ENCODE results near the gene SERPINB4. TPM values are rescaled to one million over a fixed set of nuclear protein-coding genes. Genes with fewer than 3 reads are reported as not detected.

SERPINB4 gene
- total and polyA plus RNA-seq, 2 donors (not counting 1 experiment from before 2014, with no cell fraction given): not detected

GRCh38 chr18:63686871-63687270 lies 42.8 kb upstream of the SERPINB4 start:
- Mint-ChIP-seq H3K4me1 (no peaks in the 10 kb centered on the region), H3K27ac (no peak overlapping the region), H3K4me3 (no peak overlapping the region), H3K27me3 (peaks cover 11% of the 10 kb centered on the region), H3K9me3 (ENCODE audit: insufficient read depth) (peaks cover 4% of the 10 kb centered on the region)
- no peak for ATAC-seq (ENCODE audit: low read depth)
- ChIA-PET CTCF (no interaction called here), POLR2A (no interaction called here)
- H3K4me1 ChIP-seq (ENCODE audit: control insufficient read depth in 2 of 2, insufficient read depth in 2 of 2, low read length in 2 of 2): no peaks in the 10 kb centered on the region
- no peaks in the 10 kb centered on the region for H4K20me1 ChIP-seq (ENCODE audit: control insufficient read depth, insufficient read depth, low read length, poor library complexity, severe bottlenecking)
- H3K9ac ChIP-seq (ENCODE audit: low read length): no peak overlapping the region
- H3K36me3 ChIP-seq (replicated peaks in 1 of 2; ENCODE audit: control extremely low read depth in 1 of 2, control insufficient read depth in 1 of 2, extremely low read depth in 1 of 2, insufficient read depth in 2 of 2, low read length in 1 of 2): no peaks in the 10 kb centered on the region
- no peak overlapping the region for H3K4me3 ChIP-seq (ENCODE audit: control extremely low read depth in 1 of 5, extremely low read depth in 1 of 5, insufficient read depth in 1 of 5, low read depth in 2 of 5, low read length in 4 of 5)
- DNase-seq: no peak
- no peaks in the 10 kb centered on the region for H3K27me3 ChIP-seq (replicated peaks in 1 of 4; ENCODE audit: control extremely low read depth in 1 of 4, control insufficient read depth in 3 of 4, insufficient read depth in 4 of 4, low read length in 3 of 4)
- no CpG with 5 or more reads among the region's 2 CpGs for WGBS (ENCODE audit: insufficient coverage)
- H3K4me2 ChIP-seq (replicated peaks; ENCODE audit: low read depth, low read length, poor library complexity, severe bottlenecking): no peak overlapping the region
- peaks cover 0 to 9% (median 0%) of the 10 kb centered on the region in 3 donors for H3K9me3 ChIP-seq (ENCODE audit: control extremely low read depth in 1 of 3, control insufficient read depth in 2 of 3, insufficient read depth in 1 of 3, low read length in 2 of 3)
- intact Hi-C loops (cut with micrococcal nuclease): no loop called here
- no peaks in the 10 kb centered on the region for H3K79me2 ChIP-seq (ENCODE audit: control insufficient read depth, insufficient read depth, low read length)
- no peak overlapping the region for H3K27ac ChIP-seq (ENCODE audit: low read length in 2 of 2)
- TF ChIP-seq EZH2 (IDR thresholded peaks at IDR 0.05; ENCODE audit: borderline replicate concordance, insufficient read depth, low read depth, low read length, poor library complexity, severe bottlenecking): no peak
- TF ChIP-seq CTCF (IDR thresholded peaks at IDR 0.05): no peak
- H2AFZ ChIP-seq (ENCODE audit: insufficient read depth, low read depth, low read length, poor library complexity, severe bottlenecking): no peak overlapping the region

- no peaks in the 10 kb centered on the region for H3K4me1 Mint-ChIP-seq
- Histone ChIP-seq H3K79me2 (ENCODE audit: control insufficient read depth, insufficient read depth, low read length) (no peaks in the 10 kb centered on the region), H3K36me3 (replicated peaks in 1 of 2; ENCODE audit: control extremely low read depth in 1 of 2, control insufficient read depth in 1 of 2, extremely low read depth in 1 of 2, insufficient read depth in 2 of 2, low read length in 1 of 2) (no peaks in the 10 kb centered on the region), H3K4me2 (replicated peaks; ENCODE audit: low read depth, low read length, poor library complexity, severe bottlenecking) (no peak overlapping the region), H3K9me3 (ENCODE audit: control extremely low read depth in 1 of 3, control insufficient read depth in 2 of 3, insufficient read depth in 1 of 3, low read length in 2 of 3) (peaks cover 0 to 9% (median 0%) of the 10 kb centered on the region in 3 donors), H3K27ac (ENCODE audit: low read length in 2 of 2) (no peak overlapping the region), H4K20me1 (ENCODE audit: control insufficient read depth, insufficient read depth, low read length, poor library complexity, severe bottlenecking) (no peaks in the 10 kb centered on the region), H3K4me3 (ENCODE audit: control extremely low read depth in 1 of 5, extremely low read depth in 1 of 5, insufficient read depth in 1 of 5, low read depth in 2 of 5, low read length in 4 of 5) (no peak overlapping the region), H3K27me3 (replicated peaks in 1 of 4; ENCODE audit: control extremely low read depth in 1 of 4, control insufficient read depth in 3 of 4, insufficient read depth in 4 of 4, low read length in 3 of 4) (no peaks in the 10 kb centered on the region), H3K4me1 (ENCODE audit: control insufficient read depth in 2 of 2, insufficient read depth in 2 of 2, low read length in 2 of 2) (no peaks in the 10 kb centered on the region), H3K9ac (ENCODE audit: low read length) (no peak overlapping the region), H2AFZ (ENCODE audit: insufficient read depth, low read depth, low read length, poor library complexity, severe bottlenecking) (no peak overlapping the region)
- no peak overlapping the region for H3K4me3 Mint-ChIP-seq
- no peak for DNase-seq
- H3K27me3 Mint-ChIP-seq: peaks cover 11% of the 10 kb centered on the region
- intact Hi-C loops (cut with micrococcal nuclease): no loop called here
- 92% methylated on average over 1 of the region's 3 CpGs for WGBS (ENCODE audit: insufficient coverage)
- H3K27ac Mint-ChIP-seq: no peak overlapping the region
- ChIA-PET POLR2A (no interaction called here), CTCF (no interaction called here)
- TF ChIP-seq CTCF (IDR thresholded peaks at IDR 0.05) (no peak), EZH2 (IDR thresholded peaks at IDR 0.05; ENCODE audit: borderline replicate concordance, insufficient read depth, low read depth, low read length, poor library complexity, severe bottlenecking) (no peak)
- H3K9me3 Mint-ChIP-seq (ENCODE audit: insufficient read depth): no peaks in the 10 kb centered on the region
- ATAC-seq (ENCODE audit: low read depth): no peak
Observed at GRCh38 chr18:63684718-63685117, 40.7 kb upstream of the SERPINB4 start.
